PC-3 (cell line): Measurements from ENCODE around the gene GAB1. TPM values are rescaled to one million over a fixed set of nuclear protein-coding genes. Genes with fewer than 3 reads are reported as not detected.

Experiments used
- ATAC-seq: fragments of 200-7000 bp; cut with Tn5 transposase; 2 replicates; pipeline ENCODE4 v1.9.1; 2020; ENCODE audit warnings: mild to moderate bottlenecking, moderate library complexity
- BruUV-seq: library from RNA; stranded (reverse); fragments of 400-500 nt; replicated peaks from 2 replicates; lab custom pipeline; 2021; lab: Mats Ljungman, UMichigan
- CTCF ChIA-PET: fragments of 300-600 bp; sonication (Branson Sonifier 250); formaldehyde crosslinking; loops from one replicate; lab custom pipeline; 2022; ENCODE audit warnings: antibody characterized with exemption; lab: Charles Lee
- POLR2A ChIA-PET: fragments of 300-600 bp; sonication (Branson Sonifier 250); formaldehyde crosslinking; loops from one replicate; lab custom pipeline; 2022; ENCODE audit warnings: antibody characterized with exemption; ENCODE audit not compliant: unreplicated experiment; lab: Charles Lee
- DNase-seq: peaks from one replicate; pipeline ENCODE4 v3.0.0-alpha.2; 2015
- H2AFZ ChIP-seq: fragments of 300-600 bp; sonication (generic); 2 replicates; pipeline ENCODE4 v1.6.0; 2016; ENCODE audit warnings: antibody characterized with exemption, low read length
- H3F3A ChIP-seq: fragments of 300-600 bp; sonication (generic); one replicate; pipeline ENCODE4 v1.6.0; 2017; ENCODE audit warnings: antibody characterized with exemption, low read length, control low read depth, mild to moderate bottlenecking; ENCODE audit not compliant: unreplicated experiment
- H3K27ac ChIP-seq: fragments of 300-600 bp; sonication (generic); 2 replicates; pipeline ENCODE4 v1.5.1; 2016; ENCODE audit warnings: mild to moderate bottlenecking, low read length
- H3K27me3 ChIP-seq: fragments of 300-600 bp; sonication (generic); 2 replicates; pipeline ENCODE4 v1.6.1; 2016; ENCODE audit warnings: low read length, mixed read lengths
- H3K36me3 ChIP-seq: fragments of 300-600 bp; sonication (generic); 2 replicates; pipeline ENCODE4 v1.6.1; 2016; ENCODE audit warnings: low read depth, mixed run types, low read length, mixed read lengths
- H3K4me1 ChIP-seq: fragments of 300-600 bp; sonication (generic); 2 replicates; pipeline ENCODE4 v1.5.1; 2016; ENCODE audit warnings: low read length; ENCODE audit not compliant: insufficient read depth
- H3K4me2 ChIP-seq: fragments of 300-600 bp; sonication (generic); 2 replicates; pipeline ENCODE4 v1.6.0; 2016; ENCODE audit warnings: low read length
- H3K4me3 ChIP-seq: fragments of 300-600 bp; sonication (generic); 2 replicates; pipeline ENCODE4 v1.5.1; 2016; ENCODE audit warnings: mild to moderate bottlenecking, low read length, mixed read lengths
- H3K79me2 ChIP-seq: fragments of 300-600 bp; sonication (generic); 2 replicates; pipeline ENCODE4 v1.6.1; 2017; ENCODE audit warnings: low read length, mixed read lengths
- H3K9ac ChIP-seq: fragments of 300-600 bp; sonication (generic); 2 replicates; pipeline ENCODE4 v1.6.0; 2016; ENCODE audit warnings: mild to moderate bottlenecking, low read length
- H3K9me2 ChIP-seq: fragments of 300-600 bp; sonication (generic); replicated peaks from 2 replicates; pipeline ENCODE4 v1.6.1; 2016; ENCODE audit warnings: mixed run types, low read length, mixed read lengths
- H3K9me3 ChIP-seq: fragments of 300-600 bp; sonication (generic); 2 replicates; pipeline ENCODE4 v1.6.1; 2016; ENCODE audit warnings: low read length, mixed read lengths
- H4K20me1 ChIP-seq: fragments of 300-600 bp; sonication (generic); 2 replicates; pipeline ENCODE4 v1.6.1; 2016; ENCODE audit warnings: low read length, mixed read lengths
- CTCF ChIP-seq: fragments of 300-600 bp; sonication (generic); conservative IDR thresholded peaks from 2 replicates; pipeline ENCODE4 v1.5.1; 2017; ENCODE audit warnings: antibody characterized with exemption, low read depth, mild to moderate bottlenecking, low read length
- EZH2 ChIP-seq: fragments of 300-600 bp; sonication (generic); IDR thresholded peaks from one replicate; pipeline ENCODE4 v1.6.1; 2017; ENCODE audit warnings: antibody characterized with exemption, mild to moderate bottlenecking, low read length; ENCODE audit not compliant: unreplicated experiment
- EZH2phosphoT487 ChIP-seq: fragments of 300-600 bp; sonication (generic); IDR thresholded peaks from 2 replicates; pipeline ENCODE4 v1.6.1; 2018; ENCODE audit warnings: mild to moderate bottlenecking, antibody characterized with exemption, low read length, borderline replicate concordance
- intact Hi-C: fragments of 100-400 bp; cut with micrococcal nuclease; formaldehyde crosslinking; loops from 2 replicates; pipeline ENCODE4 v1.9.0; 2023
- total RNA-seq: library from RNA; depleted of rRNA; stranded (reverse); fragments of >200 nt; gene quantifications from 2 replicates; pipeline ENCODE4 v1.2.3, GENCODE V29; 2014

GAB1 gene
- total RNA-seq, 1 experiment from 2014 or later: 4.9 TPM

DNA sequence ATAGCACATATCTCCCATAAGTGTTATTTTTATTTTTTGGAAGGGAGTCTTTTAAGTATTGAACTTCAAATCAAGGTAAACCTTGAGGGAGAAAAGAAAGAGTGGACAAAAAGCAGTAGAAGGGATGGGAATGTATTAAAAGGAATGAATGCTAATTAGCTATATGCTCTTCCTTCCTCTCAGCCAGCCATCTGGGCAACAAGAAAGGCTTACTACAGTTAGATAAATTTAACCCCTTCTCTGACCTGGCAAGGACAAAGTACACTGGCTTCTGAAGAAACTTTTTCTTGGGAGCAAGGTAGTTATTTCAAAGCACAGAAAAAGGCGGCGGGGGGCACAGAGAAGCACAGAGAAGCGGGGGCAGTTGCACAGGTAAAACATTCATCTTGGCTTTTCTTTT is 54.6 kb downstream of the GAB1 start:
- no peak overlapping the region for H3K27ac ChIP-seq
- DNase-seq (no peak), ATAC-seq (no peak)
- H3K9ac ChIP-seq: no peak overlapping the region
- CTCF ChIA-PET: no interaction called here
- no peaks in the 10 kb centered on the region for H3K27me3 ChIP-seq
- TF ChIP-seq CTCF (no peak), EZH2phosphoT487 (no peak), EZH2 (no peak)
- intact Hi-C loops: no loop called here
- no peak overlapping the region for H3K4me2 ChIP-seq
- BruUV-seq: no TSS peak
- H3K9me2 ChIP-seq: no peaks in the 10 kb centered on the region
- H3K36me3 ChIP-seq: no peaks in the 10 kb centered on the region
- POLR2A ChIA-PET: no interaction called here
- H3F3A ChIP-seq: no peaks in the 10 kb centered on the region
- H3K79me2 ChIP-seq: no peaks in the 10 kb centered on the region
- no peaks in the 10 kb centered on the region for H3K9me3 ChIP-seq
- H3K4me3 ChIP-seq: no peak overlapping the region
- H3K4me1 ChIP-seq: peaks cover 18% of the 10 kb centered on the region
- no peaks in the 10 kb centered on the region for H4K20me1 ChIP-seq
- H2AFZ ChIP-seq: no peak overlapping the region

DNA sequence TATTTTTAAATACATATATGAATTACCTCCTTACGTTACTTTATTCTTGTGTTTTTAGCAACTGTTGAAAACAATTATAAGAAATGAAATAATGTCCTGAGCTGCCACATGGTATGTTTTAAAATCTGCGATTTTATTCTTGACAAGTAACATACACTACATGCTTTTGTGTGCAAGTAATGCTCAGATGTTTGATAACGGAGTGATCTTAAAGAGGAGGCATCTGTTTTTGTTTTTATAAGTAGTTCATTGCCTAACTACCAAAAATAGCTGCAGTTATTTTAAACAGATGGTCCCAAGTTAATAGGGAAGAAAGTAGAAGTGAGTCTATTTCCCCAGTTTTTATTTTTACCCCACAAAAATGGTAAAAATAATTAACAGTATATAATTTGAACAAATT is 55.2 kb downstream of the GAB1 start:
- CTCF ChIA-PET: interaction anchor here (0.6 kb wide), 1 partner anchor 32 kb away, joined by 4 read pairs; no protein-coding TSS in a partner anchor

More for the DNA sequence above, 55.2 kb downstream of the GAB1 start:
- no peaks in the 10 kb centered on the region for H3K27me3 ChIP-seq
- intact Hi-C loops: no loop called here
- peaks cover 23% of the 10 kb centered on the region for H3K4me1 ChIP-seq
- no peaks in the 10 kb centered on the region for H3K79me2 ChIP-seq
- TF ChIP-seq EZH2 (no peak), CTCF (no peak), EZH2phosphoT487 (no peak)
- H3K4me3 ChIP-seq: no peak overlapping the region
- no peaks in the 10 kb centered on the region for H3F3A ChIP-seq
- H4K20me1 ChIP-seq: no peaks in the 10 kb centered on the region
- ATAC-seq (no peak), DNase-seq (no peak)
- H3K9ac ChIP-seq: no peak overlapping the region
- no peaks in the 10 kb centered on the region for H3K9me2 ChIP-seq
- no peak overlapping the region for H2AFZ ChIP-seq
- POLR2A ChIA-PET: no interaction called here
- H3K4me2 ChIP-seq: no peak overlapping the region
- H3K9me3 ChIP-seq: no peaks in the 10 kb centered on the region
- no peaks in the 10 kb centered on the region for H3K36me3 ChIP-seq
- BruUV-seq: no TSS peak
- no peak overlapping the region for H3K27ac ChIP-seq
